Germinal center (tissue), 1 donor: ENCODE measurements around the gene DYRK1A.

ENCODE experiments used
- DNase-seq: peaks from one replicate; pipeline ENCODE4 v3.0.0; 2012; ENCODE audit warnings: mixed read lengths, low spot score

Gene DYRK1A

GRCh38 chr21:37419228-37419906, 52.8 kb downstream of the DYRK1A start:
- DNase-seq = no peak

- no peak for DNase-seq
These were observed 54.7 kb downstream of the DYRK1A start for GRCh38 chr21:37421306-37421705.

GRCh38 chr21:37422382-37422781, 55.8 kb downstream of the DYRK1A start:
- no peak for DNase-seq

GRCh38 chr21:37423103-37423502, 56.5 kb downstream of the DYRK1A start:
- DNase-seq = no peak

- no peak for DNase-seq
These were observed 57.8 kb downstream of the DYRK1A start for GRCh38 chr21:37424396-37424795.

- no peak for DNase-seq
These were observed 58.4 kb downstream of the DYRK1A start for GRCh38 chr21:37425001-37425400.

GRCh38 chr21:37425684-37426083, 59.1 kb downstream of the DYRK1A start:
- no peak for DNase-seq

- no peak for DNase-seq
These were observed 60.6 kb downstream of the DYRK1A start for GRCh38 chr21:37427221-37427620.

GRCh38 chr21:37429356-37429755, 62.8 kb downstream of the DYRK1A start:
- DNase-seq = no peak

GRCh38 chr21:37430184-37430821, 63.7 kb downstream of the DYRK1A start:
- no peak for DNase-seq

GRCh38 chr21:37431243-37431642, 64.7 kb downstream of the DYRK1A start:
- DNase-seq = no peak

GRCh38 chr21:37432710-37433455, 66.3 kb downstream of the DYRK1A start:
- no peak for DNase-seq

- no peak for DNase-seq
These were observed 66.9 kb downstream of the DYRK1A start for GRCh38 chr21:37433456-37433840.

- DNase-seq = peak; percentile 61
These were observed 68.5 kb downstream of the DYRK1A start for GRCh38 chr21:37435120-37435519.

- DNase-seq = no peak
These were observed 69.1 kb downstream of the DYRK1A start for GRCh38 chr21:37435711-37436110.

GRCh38 chr21:37436174-37436573, 69.6 kb downstream of the DYRK1A start:
- no peak for DNase-seq

- no peak for DNase-seq
These were observed 71.0 kb downstream of the DYRK1A start for GRCh38 chr21:37437376-37438080.

- no peak for DNase-seq
These were observed 77.1 kb downstream of the DYRK1A start for GRCh38 chr21:37443683-37444082.

- DNase-seq = no peak
These were observed 78.7 kb downstream of the DYRK1A start for GRCh38 chr21:37445228-37445627.

- DNase-seq = no peak
These were observed 80.0 kb downstream of the DYRK1A start for GRCh38 chr21:37446552-37446951.

GRCh38 chr21:37447288-37447936, 80.8 kb downstream of the DYRK1A start:
- DNase-seq = no peak

GRCh38 chr21:37449302-37449937, 82.8 kb downstream of the DYRK1A start:
- no peak for DNase-seq
